Naive thymus-derived CD4-positive, alpha-beta T cell (primary cell): ENCODE measurements around the gene FAM98B. TPM values are rescaled to one million over a fixed set of nuclear protein-coding genes. Genes with fewer than 3 reads are reported as not detected.

Experiments
- ATAC-seq: fragments of 150-1000 bp; cut with Tn5 transposase; 2 replicates; pipeline ENCODE4 v1.10.0; 2021; ENCODE audit warnings: mild to moderate bottlenecking, moderate library complexity
- CTCF ChIA-PET: fragments of 350-600 bp; sonication (Branson Sonifier 250); formaldehyde crosslinking; loops from one replicate; lab custom pipeline; 2021; ENCODE audit warnings: antibody characterized with exemption; lab: Charles Lee
- POLR2A ChIA-PET: fragments of 350-600 bp; sonication (Branson Sonifier 250); formaldehyde crosslinking; loops from one replicate; lab custom pipeline; 2021; ENCODE audit warnings: antibody characterized with exemption, inconsistent platforms; lab: Charles Lee
- DNase-seq, 9 donors: peaks; one replicate each; pipeline versions ENCODE4 v3.0.0 to v3.0.0-alpha.2; 2020 to 2022; ENCODE audit warnings: mixed read lengths in 1 of 9
- H3K27ac ChIP-seq: one replicate; pipeline ENCODE4 v1.7.0; 2013; ENCODE audit warnings: mild to moderate bottlenecking, low read depth, low read length, moderate library complexity
- H3K27me3 ChIP-seq, 2 donors: one replicate each; pipeline ENCODE4 v1.7.0; 2013; ENCODE audit warnings: low read length in 2 of 2, mild to moderate bottlenecking in 2 of 2, moderate library complexity in 2 of 2; ENCODE audit not compliant: control insufficient read depth in 2 of 2, insufficient read depth in 2 of 2
- H3K36me3 ChIP-seq, 3 experiments: 1 replicate in 2 of 3; 2 replicates in 1 of 3; pipeline ENCODE4 v1.7.0; 2013; ENCODE audit warnings: low read length in 3 of 3, mild to moderate bottlenecking in 3 of 3, moderate library complexity in 1 of 3; ENCODE audit not compliant: insufficient read depth in 3 of 3, control insufficient read depth in 2 of 3
- H3K4me1 ChIP-seq, 2 donors: one replicate each; pipeline ENCODE4 v1.7.0; 2013; ENCODE audit warnings: low read length in 2 of 2, mild to moderate bottlenecking in 2 of 2, moderate library complexity in 1 of 2; ENCODE audit not compliant: control insufficient read depth in 2 of 2, insufficient read depth in 2 of 2
- H3K4me3 ChIP-seq: 2 replicates; pipeline ENCODE4 v1.7.0; 2013; ENCODE audit warnings: mild to moderate bottlenecking, low read length
- H3K9me3 ChIP-seq, 3 experiments: 1 replicate in 2 of 3; 2 replicates in 1 of 3; pipeline ENCODE4 v1.7.0; 2013; ENCODE audit warnings: low read length in 3 of 3; ENCODE audit not compliant: control insufficient read depth in 2 of 3
- H3K27ac Mint-ChIP-seq, 9 donors: one replicate each; pipeline ENCODE4 v1.8.0; 2020 to 2022; ENCODE audit warnings: mixed read lengths in 9 of 9, mild to moderate bottlenecking in 8 of 9, moderate library complexity in 5 of 9, inconsistent platforms in 2 of 9
- H3K27me3 Mint-ChIP-seq, 5 donors: one replicate each; pipeline ENCODE4 v1.8.0; 2021 to 2022; ENCODE audit warnings: mixed read lengths in 5 of 5, mild to moderate bottlenecking in 1 of 5
- H3K36me3 Mint-ChIP-seq, 5 donors: one replicate each; pipeline ENCODE4 v1.8.0; 2020 to 2022; ENCODE audit warnings: mixed read lengths in 5 of 5, mild to moderate bottlenecking in 3 of 5, inconsistent platforms in 1 of 5
- H3K4me1 Mint-ChIP-seq, 7 donors: one replicate each; pipeline ENCODE4 v1.8.0; 2020 to 2022; ENCODE audit warnings: mixed read lengths in 7 of 7, mild to moderate bottlenecking in 3 of 7, inconsistent platforms in 1 of 7
- H3K4me3 Mint-ChIP-seq, 10 donors: one replicate each; pipeline ENCODE4 v1.8.0; 2020 to 2022; ENCODE audit warnings: mild to moderate bottlenecking in 10 of 10, mixed read lengths in 10 of 10, moderate library complexity in 6 of 10, inconsistent platforms in 2 of 10
- H3K9me3 Mint-ChIP-seq, 11 donors: one replicate each; pipeline ENCODE4 v1.8.0; 2020 to 2022; ENCODE audit warnings: mixed read lengths in 11 of 11, mild to moderate bottlenecking in 4 of 11, inconsistent platforms in 1 of 11, moderate library complexity in 1 of 11
- intact Hi-C, 2 donors: fragments of 100-400 bp; cut with micrococcal nuclease; formaldehyde crosslinking; loops; one replicate each; pipeline ENCODE4 v1.15.1; 2023
- polyA plus RNA-seq, 2 donors: library from polyadenylated mRNA; unstranded; fragments of 300-500 nt; fragmentation: Illumina TruSeq; gene quantifications; one replicate each; pipeline ENCODE4 v1.2.3, GENCODE V29; 2021
- total RNA-seq, 6 experiments: library from RNA in 5 of 6; stranded (reverse) in 5 of 6; gene quantifications; 1 replicate in 5 of 6; 2 replicates in 1 of 6; pipeline ENCODE4 v1.2.3 and lab custom pipeline; 2021 to 2026

FAM98B gene
- total and polyA plus RNA-seq, 7 experiments from 2014 or later = 2.4 to 39.5 (median 26.4) TPM

DNA sequence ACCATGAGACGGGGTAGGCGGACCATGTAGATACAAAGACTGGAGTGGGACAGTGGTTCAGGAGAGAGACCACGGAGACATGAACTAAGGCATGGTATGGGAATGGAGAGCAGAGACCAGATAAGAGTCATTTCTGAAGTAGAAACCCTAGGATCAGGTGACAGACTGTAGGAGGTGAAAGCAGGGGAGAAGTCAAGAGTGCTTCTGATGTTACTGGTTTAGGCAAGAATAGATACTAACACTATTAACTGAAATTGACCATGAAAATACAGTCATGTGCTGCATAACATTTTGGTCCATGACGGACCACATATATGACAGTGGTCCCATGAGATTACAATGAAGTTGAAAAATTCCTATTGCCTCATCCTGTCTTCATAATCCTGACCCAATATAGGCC, 69.0 kb downstream of the FAM98B start:
- H3K4me3 Mint-ChIP-seq = no peak overlapping the region
- no peaks in the 10 kb centered on the region for H3K9me3 Mint-ChIP-seq
- Histone ChIP-seq H3K4me3 (no peak overlapping the region), H3K27me3 (no peaks in the 10 kb centered on the region), H3K4me1 (peaks cover 0 to 7% of the 10 kb centered on the region in 2 donors), H3K36me3 (peaks cover 12 to 73% (median 55%) of the 10 kb centered on the region in 3 experiments), H3K27ac (peak overlapping the region; percentile 51), H3K9me3 (no peaks in the 10 kb centered on the region)
- peaks cover 22 to 73% (median 67%) of the 10 kb centered on the region in 7 donors for H3K4me1 Mint-ChIP-seq
- ATAC-seq = no peak
- no peaks in the 10 kb centered on the region for H3K27me3 Mint-ChIP-seq
- peaks cover under 1 to 41% (median 39%) of the 10 kb centered on the region in 5 donors for H3K36me3 Mint-ChIP-seq
- ChIA-PET CTCF (interaction anchor here (0.6 to 1.2 kb wide), 6 partner anchors 19 to 167 kb away, joined by 3 to 5 read pairs (median 3); no protein-coding TSS in a partner anchor), POLR2A (interaction anchor here (1.0 to 1.2 kb wide), 2 partner anchors 12 to 18 kb away, joined by 3 to 5 read pairs; no protein-coding TSS in a partner anchor)
- intact Hi-C loops = loop anchor here in 1 of 2 donors (5.0 kb wide), 1 partner anchor 39 kb away; the partner anchor contains the start of gene RASGRP1
- DNase-seq = no peak
- peak overlapping the region in 8 of 9 donors; percentile 65 to 90 (median 75) for H3K27ac Mint-ChIP-seq

DNA sequence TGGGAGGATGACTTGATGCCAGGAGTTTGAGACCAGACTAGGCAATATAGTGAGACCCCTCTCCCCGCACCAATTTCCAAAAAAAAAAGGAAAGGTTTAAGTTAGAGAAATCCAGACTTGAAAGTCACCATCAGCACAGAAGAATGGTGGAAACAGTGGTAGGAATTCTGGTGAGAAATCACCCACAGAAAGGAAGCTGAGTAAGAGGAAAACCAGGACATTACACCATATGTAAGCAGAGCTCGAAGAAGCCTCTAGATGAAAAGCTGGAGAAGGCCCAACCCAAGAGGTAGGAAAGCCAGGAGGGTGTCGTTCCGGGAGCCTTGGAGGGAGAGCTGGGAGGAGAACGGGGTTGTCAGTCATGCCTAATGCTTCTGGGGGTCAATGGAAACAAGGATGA, 70.2 kb downstream of the FAM98B start:
- ATAC-seq = no peak
- H3K4me1 Mint-ChIP-seq = peaks cover 31 to 86% (median 75%) of the 10 kb centered on the region in 7 donors

DNA sequence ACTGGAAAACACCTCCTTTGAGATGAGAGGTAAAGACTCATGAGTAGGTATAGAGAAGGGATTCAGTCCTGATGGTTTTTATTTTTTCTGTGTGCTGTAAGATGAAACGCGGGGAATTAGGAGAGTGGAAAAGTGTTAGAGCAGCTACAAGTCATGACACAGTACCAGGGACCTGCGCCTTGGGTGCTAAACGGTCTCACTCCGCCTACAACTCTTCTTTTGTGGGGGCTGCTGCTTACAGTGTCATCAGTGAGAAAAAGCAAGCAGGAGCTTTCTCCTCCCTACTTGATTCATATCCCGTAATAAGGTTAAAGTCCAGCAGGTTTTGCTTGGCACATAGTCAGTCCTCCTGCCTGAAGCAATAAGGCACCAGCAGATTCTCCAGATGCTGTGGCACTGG, 71.6 kb downstream of the FAM98B start:
- ChIA-PET POLR2A (interaction anchor here (0.8 to 1.4 kb wide), 3 partner anchors 13 to 161 kb away, joined by 3 to 4 read pairs (median 4); no protein-coding TSS in a partner anchor), CTCF (no interaction called here)
- Histone ChIP-seq H3K36me3 (peaks cover 7 to 53% (median 40%) of the 10 kb centered on the region in 3 experiments), H3K9me3 (no peaks in the 10 kb centered on the region), H3K27ac (no peak overlapping the region), H3K4me1 (peaks cover 13 to 15% of the 10 kb centered on the region in 2 donors), H3K4me3 (no peak overlapping the region), H3K27me3 (no peaks in the 10 kb centered on the region)
- H3K27ac Mint-ChIP-seq = peak overlapping the region in 8 of 9 donors; percentile 1 to 91 (median 62)
- ATAC-seq (no peak), DNase-seq (no peak)
- intact Hi-C loops = no loop called here
- no peak overlapping the region for H3K4me3 Mint-ChIP-seq
- H3K9me3 Mint-ChIP-seq = peaks cover 0 to 6% (median 0%) of the 10 kb centered on the region in 11 donors
- H3K4me1 Mint-ChIP-seq = peaks cover 39 to 88% (median 82%) of the 10 kb centered on the region in 7 donors
- H3K36me3 Mint-ChIP-seq = peaks cover 10 to 58% (median 50%) of the 10 kb centered on the region in 5 donors
- no peaks in the 10 kb centered on the region for H3K27me3 Mint-ChIP-seq

More for the DNA sequence above, 70.2 kb downstream of the FAM98B start:
- intact Hi-C loops = loop anchor here in 1 of 2 donors (5.0 kb wide), 1 partner anchor 38 kb away; the partner anchor contains the start of gene RASGRP1
- Mint-ChIP-seq H3K9me3 (peaks cover 0 to 4% (median 0%) of the 10 kb centered on the region in 11 donors), H3K36me3 (peaks cover 8 to 52% (median 46%) of the 10 kb centered on the region in 5 donors), H3K4me3 (no peak overlapping the region), H3K27ac (peak overlapping the region; percentile 1 to 91 (median 80)), H3K27me3 (no peaks in the 10 kb centered on the region)
- H3K27me3 ChIP-seq = no peaks in the 10 kb centered on the region
- DNase-seq = no peak
- peaks cover 6 to 10% of the 10 kb centered on the region in 2 donors for H3K4me1 ChIP-seq
- CTCF ChIA-PET = no interaction called here
- H3K27ac ChIP-seq = no peak overlapping the region
- H3K4me3 ChIP-seq = no peak overlapping the region
- H3K9me3 ChIP-seq = no peaks in the 10 kb centered on the region
- POLR2A ChIA-PET = interaction anchor here (0.6 to 1.0 kb wide), 2 partner anchors 20 to 165 kb away, joined by 4 to 5 read pairs; no protein-coding TSS in a partner anchor
- H3K36me3 ChIP-seq = peaks cover 7 to 63% (median 43%) of the 10 kb centered on the region in 3 experiments

DNA sequence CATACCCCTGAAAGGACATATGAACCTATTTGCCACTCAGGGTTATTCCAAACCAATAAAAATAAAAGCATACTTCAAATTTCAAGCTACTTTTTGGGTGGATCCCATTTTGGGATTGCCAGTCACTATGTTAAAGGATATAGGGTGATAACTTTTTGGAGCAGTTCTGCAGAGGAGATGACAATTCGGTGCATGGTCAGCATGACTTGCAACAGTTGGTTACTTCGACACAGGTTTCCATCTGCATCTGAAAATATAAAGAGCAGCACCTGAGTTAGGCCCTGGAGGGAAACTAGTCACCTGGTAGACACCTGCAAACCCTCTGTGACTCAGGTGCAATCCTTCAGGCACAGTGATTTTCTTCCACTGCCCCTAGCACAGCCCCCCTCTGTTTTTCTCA, 72.2 kb downstream of the FAM98B start:
- ATAC-seq = no peak
- H3K4me1 Mint-ChIP-seq = peaks cover 39 to 91% (median 86%) of the 10 kb centered on the region in 7 donors
- peaks cover 7 to 52% (median 40%) of the 10 kb centered on the region in 3 experiments for H3K36me3 ChIP-seq

DNA sequence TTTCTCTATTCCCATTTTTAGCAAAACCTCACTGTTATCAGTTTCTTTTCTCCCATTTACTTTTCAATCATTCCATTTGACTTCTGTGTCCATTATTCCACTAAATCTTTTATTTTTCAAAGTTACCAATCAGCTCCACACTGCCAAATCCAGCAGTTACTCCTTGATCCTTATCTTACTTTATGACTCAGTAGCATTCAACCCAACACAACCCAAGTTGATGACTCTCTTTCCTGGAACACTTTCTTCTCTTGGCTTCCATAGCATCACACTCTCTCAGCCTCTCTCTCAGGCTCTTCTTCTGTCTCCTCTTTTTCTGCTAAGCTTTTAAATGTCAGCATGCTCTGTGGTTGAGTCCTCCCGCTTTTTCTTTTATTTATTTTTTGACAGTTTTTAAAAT, 74.4 kb downstream of the FAM98B start:
- Histone ChIP-seq H3K9me3 (no peaks in the 10 kb centered on the region), H3K4me3 (no peak overlapping the region), H3K4me1 (peaks cover 26 to 36% of the 10 kb centered on the region in 2 donors), H3K27me3 (no peaks in the 10 kb centered on the region), H3K36me3 (peaks cover 3 to 40% (median 40%) of the 10 kb centered on the region in 3 experiments), H3K27ac (peak overlapping the region; percentile 27)
- ATAC-seq (no peak), DNase-seq (no peak)
- peak overlapping the region in 2 of 10 donors; percentile 6 to 27 for H3K4me3 Mint-ChIP-seq
- ChIA-PET POLR2A (interaction anchor here (0.6 to 1.2 kb wide), 3 partner anchors 10 to 309 kb away, joined by 3 to 5 read pairs (median 4); no protein-coding TSS in a partner anchor), CTCF (interaction anchor here (0.9 kb wide), 1 partner anchor 171 kb away, joined by 3 read pairs; no protein-coding TSS in a partner anchor)
- H3K9me3 Mint-ChIP-seq = peaks cover 0 to 6% (median 0%) of the 10 kb centered on the region in 11 donors
- peak overlapping the region; percentile 7 to 93 (median 75) for H3K27ac Mint-ChIP-seq
- intact Hi-C loops = no loop called here
- H3K27me3 Mint-ChIP-seq = no peaks in the 10 kb centered on the region
- H3K36me3 Mint-ChIP-seq = peaks cover 7 to 71% (median 54%) of the 10 kb centered on the region in 5 donors
- peaks cover 45 to 93% (median 88%) of the 10 kb centered on the region in 7 donors for H3K4me1 Mint-ChIP-seq

More for the DNA sequence above, 72.2 kb downstream of the FAM98B start:
- no peaks in the 10 kb centered on the region for H3K27me3 ChIP-seq
- peaks cover 14 to 19% of the 10 kb centered on the region in 2 donors for H3K4me1 ChIP-seq
- peaks cover 10 to 63% (median 50%) of the 10 kb centered on the region in 5 donors for H3K36me3 Mint-ChIP-seq
- no peak for DNase-seq
- no peak overlapping the region for H3K4me3 ChIP-seq
- H3K27ac Mint-ChIP-seq = peak overlapping the region in 8 of 9 donors; percentile 14 to 91 (median 62)
- no peak overlapping the region for H3K27ac ChIP-seq
- CTCF ChIA-PET = no interaction called here
- peaks cover 0 to 6% (median 0%) of the 10 kb centered on the region in 11 donors for H3K9me3 Mint-ChIP-seq
- H3K4me3 Mint-ChIP-seq = no peak overlapping the region
- intact Hi-C loops = loop anchor here in 1 of 2 donors (2.0 kb wide), 1 partner anchor 15 kb away; no protein-coding TSS in a partner anchor
- H3K27me3 Mint-ChIP-seq = no peaks in the 10 kb centered on the region
- POLR2A ChIA-PET = interaction anchor here (0.8 to 1.1 kb wide), 2 partner anchors 120 to 161 kb away, joined by 3 to 4 read pairs; no protein-coding TSS in a partner anchor
- no peaks in the 10 kb centered on the region for H3K9me3 ChIP-seq

DNA sequence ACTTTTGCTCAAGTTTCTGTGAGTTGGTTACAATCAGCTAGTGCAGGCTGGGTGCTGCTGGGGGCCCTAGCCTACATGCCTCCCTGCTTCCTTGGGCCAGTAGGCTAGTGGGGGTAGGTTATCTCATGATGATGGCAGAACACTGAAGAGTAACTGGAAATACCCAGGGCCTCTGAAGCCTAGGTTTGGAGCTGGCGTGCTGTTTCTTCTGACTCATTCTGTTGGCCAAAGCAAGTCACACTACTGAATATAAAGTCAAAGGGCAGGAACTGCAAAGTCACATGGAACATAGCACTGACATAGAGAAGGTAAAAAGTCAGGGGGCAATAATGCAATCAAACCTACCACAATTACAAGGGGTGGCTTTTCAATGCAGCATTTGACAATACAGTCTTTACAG, 76.2 kb downstream of the FAM98B start:
- ATAC-seq (no peak), DNase-seq (no peak)
- no peaks in the 10 kb centered on the region for H3K27me3 ChIP-seq
- Mint-ChIP-seq H3K36me3 (peaks cover 7 to 76% (median 56%) of the 10 kb centered on the region in 5 donors), H3K27me3 (no peaks in the 10 kb centered on the region), H3K9me3 (peaks cover 0 to 6% (median 0%) of the 10 kb centered on the region in 11 donors), H3K27ac (peak overlapping the region; percentile 50 to 93 (median 79)), H3K4me3 (peak overlapping the region in 4 of 10 donors; percentile 5 to 41 (median 20)), H3K4me1 (peaks cover 53 to 99% (median 94%) of the 10 kb centered on the region in 7 donors)
- no peak overlapping the region for H3K4me3 ChIP-seq
- CTCF ChIA-PET = interaction anchor here (4.7 kb wide), 1 partner anchor 160 kb away, joined by 18 read pairs; no protein-coding TSS in a partner anchor
- intact Hi-C loops = no loop called here
- no peak overlapping the region for H3K27ac ChIP-seq
- peaks cover 0 to 34% (median 31%) of the 10 kb centered on the region in 3 experiments for H3K36me3 ChIP-seq
- H3K4me1 ChIP-seq = peaks cover 44 to 52% of the 10 kb centered on the region in 2 donors
- H3K9me3 ChIP-seq = no peaks in the 10 kb centered on the region
- POLR2A ChIA-PET = interaction anchor here (0.6 kb wide), 1 partner anchor 15 kb away, joined by 3 read pairs; no protein-coding TSS in a partner anchor
